PC-3 (cell line): ENCODE results near the gene LMAN2. TPM values are rescaled to one million over a fixed set of nuclear protein-coding genes. Genes with fewer than 3 reads are reported as not detected.
"Not testable (repeated sequence)": the region's sequence is repeated elsewhere in the genome, so short reads cannot be mapped to it uniquely, and the experiment has no call there.

ENCODE experiments used
- ATAC-seq: fragments of 200-7000 bp; cut with Tn5 transposase; 2 replicates; pipeline ENCODE4 v1.9.1; 2020; ENCODE audit warnings: mild to moderate bottlenecking, moderate library complexity
- BruUV-seq: library from RNA; stranded (reverse); fragments of 400-500 nt; replicated peaks from 2 replicates; lab custom pipeline; 2021; lab: Mats Ljungman, UMichigan
- CTCF ChIA-PET: fragments of 300-600 bp; sonication (Branson Sonifier 250); formaldehyde crosslinking; loops from one replicate; lab custom pipeline; 2022; ENCODE audit warnings: antibody characterized with exemption; lab: Charles Lee
- POLR2A ChIA-PET: fragments of 300-600 bp; sonication (Branson Sonifier 250); formaldehyde crosslinking; loops from one replicate; lab custom pipeline; 2022; ENCODE audit warnings: antibody characterized with exemption; ENCODE audit not compliant: unreplicated experiment; lab: Charles Lee
- DNase-seq: peaks from one replicate; pipeline ENCODE4 v3.0.0-alpha.2; 2015
- H2AFZ ChIP-seq: fragments of 300-600 bp; sonication (generic); 2 replicates; pipeline ENCODE4 v1.6.0; 2016; ENCODE audit warnings: antibody characterized with exemption, low read length
- H3F3A ChIP-seq: fragments of 300-600 bp; sonication (generic); one replicate; pipeline ENCODE4 v1.6.0; 2017; ENCODE audit warnings: antibody characterized with exemption, low read length, control low read depth, mild to moderate bottlenecking; ENCODE audit not compliant: unreplicated experiment
- H3K27ac ChIP-seq: fragments of 300-600 bp; sonication (generic); 2 replicates; pipeline ENCODE4 v1.5.1; 2016; ENCODE audit warnings: mild to moderate bottlenecking, low read length
- H3K27me3 ChIP-seq: fragments of 300-600 bp; sonication (generic); 2 replicates; pipeline ENCODE4 v1.6.1; 2016; ENCODE audit warnings: low read length, mixed read lengths
- H3K36me3 ChIP-seq: fragments of 300-600 bp; sonication (generic); 2 replicates; pipeline ENCODE4 v1.6.1; 2016; ENCODE audit warnings: low read depth, mixed run types, low read length, mixed read lengths
- H3K4me1 ChIP-seq: fragments of 300-600 bp; sonication (generic); 2 replicates; pipeline ENCODE4 v1.5.1; 2016; ENCODE audit warnings: low read length; ENCODE audit not compliant: insufficient read depth
- H3K4me2 ChIP-seq: fragments of 300-600 bp; sonication (generic); 2 replicates; pipeline ENCODE4 v1.6.0; 2016; ENCODE audit warnings: low read length
- H3K4me3 ChIP-seq: fragments of 300-600 bp; sonication (generic); 2 replicates; pipeline ENCODE4 v1.5.1; 2016; ENCODE audit warnings: mild to moderate bottlenecking, low read length, mixed read lengths
- H3K79me2 ChIP-seq: fragments of 300-600 bp; sonication (generic); 2 replicates; pipeline ENCODE4 v1.6.1; 2017; ENCODE audit warnings: low read length, mixed read lengths
- H3K9ac ChIP-seq: fragments of 300-600 bp; sonication (generic); 2 replicates; pipeline ENCODE4 v1.6.0; 2016; ENCODE audit warnings: mild to moderate bottlenecking, low read length
- H3K9me2 ChIP-seq: fragments of 300-600 bp; sonication (generic); replicated peaks from 2 replicates; pipeline ENCODE4 v1.6.1; 2016; ENCODE audit warnings: mixed run types, low read length, mixed read lengths
- H3K9me3 ChIP-seq: fragments of 300-600 bp; sonication (generic); 2 replicates; pipeline ENCODE4 v1.6.1; 2016; ENCODE audit warnings: low read length, mixed read lengths
- H4K20me1 ChIP-seq: fragments of 300-600 bp; sonication (generic); 2 replicates; pipeline ENCODE4 v1.6.1; 2016; ENCODE audit warnings: low read length, mixed read lengths
- EZH2 ChIP-seq: fragments of 300-600 bp; sonication (generic); IDR thresholded peaks from one replicate; pipeline ENCODE4 v1.6.1; 2017; ENCODE audit warnings: antibody characterized with exemption, mild to moderate bottlenecking, low read length; ENCODE audit not compliant: unreplicated experiment
- EZH2phosphoT487 ChIP-seq: fragments of 300-600 bp; sonication (generic); IDR thresholded peaks from 2 replicates; pipeline ENCODE4 v1.6.1; 2018; ENCODE audit warnings: mild to moderate bottlenecking, antibody characterized with exemption, low read length, borderline replicate concordance
- intact Hi-C: fragments of 100-400 bp; cut with micrococcal nuclease; formaldehyde crosslinking; loops from 2 replicates; pipeline ENCODE4 v1.9.0; 2023
- total RNA-seq: library from RNA; depleted of rRNA; stranded (reverse); fragments of >200 nt; gene quantifications from 2 replicates; pipeline ENCODE4 v1.2.3, GENCODE V29; 2014
- TF ChIP-seq, protein P1 (sequence below): fragments of 300-600 bp; sonication (generic); conservative IDR thresholded peaks from 2 replicates; pipeline ENCODE4 v1.5.1; 2017; ENCODE audit warnings: antibody characterized with exemption, low read depth, mild to moderate bottlenecking, low read length

Gene LMAN2
- total RNA-seq, 1 experiment from 2014 or later, result 310 TPM

DNA sequence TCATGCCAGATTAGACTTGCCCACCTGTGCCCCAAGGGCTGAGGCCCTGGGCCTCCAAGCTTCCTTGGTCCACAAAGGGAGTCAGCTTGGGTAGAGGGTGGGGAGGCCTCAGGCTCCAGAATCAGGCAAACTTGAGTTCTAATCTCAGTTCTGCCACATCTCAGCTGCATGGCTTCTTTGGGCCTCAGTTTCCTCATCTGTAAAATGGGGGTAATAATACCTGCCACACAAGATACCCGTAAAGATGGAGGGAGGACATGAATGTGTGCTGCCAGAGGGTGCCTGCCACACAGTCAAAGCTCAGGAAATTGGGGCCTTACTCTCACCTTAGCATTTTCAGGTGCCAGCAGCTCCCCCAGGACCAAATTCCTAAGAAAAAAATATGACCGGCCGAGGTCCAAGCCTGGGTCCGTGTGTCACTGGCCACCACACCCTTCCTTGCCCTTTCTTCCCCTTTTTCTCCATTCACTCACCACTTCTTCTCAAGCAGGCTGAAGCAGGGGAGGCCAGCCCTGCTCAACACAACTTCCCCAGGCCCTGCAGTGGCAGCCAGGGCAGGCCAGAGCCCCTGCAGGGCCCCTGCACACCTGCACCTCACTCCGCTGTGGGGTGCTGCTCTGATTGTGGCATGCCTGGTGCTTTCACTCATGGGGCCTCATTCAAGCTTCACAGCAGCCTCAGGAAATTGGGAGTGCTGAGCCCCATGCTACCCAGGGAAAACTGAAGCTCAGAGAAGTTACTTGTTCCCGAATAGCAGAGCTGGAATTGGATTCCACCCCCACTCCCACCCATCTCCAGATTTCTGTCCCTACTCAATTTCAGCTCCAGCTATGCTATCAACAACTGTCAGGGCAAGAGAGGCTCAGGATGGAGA is 10.2 kb upstream of the LMAN2 start:
- Histone ChIP-seq H3K79me2 (no peaks in the 10 kb centered on the region), H3K4me3 (no peak overlapping the region), H3K9ac (no peak overlapping the region), H3K4me2 (no peak overlapping the region), H3K9me2 (no peaks in the 10 kb centered on the region), H4K20me1 (no peaks in the 10 kb centered on the region), H3K27me3 (no peaks in the 10 kb centered on the region), H3K36me3 (no peaks in the 10 kb centered on the region), H3F3A (no peaks in the 10 kb centered on the region), H3K27ac (no peak overlapping the region), H2AFZ (no peak overlapping the region), H3K4me1 (peaks cover 27% of the 10 kb centered on the region), H3K9me3 (no peaks in the 10 kb centered on the region)
- ATAC-seq (no peak), DNase-seq (no peak)
- POLR2A ChIA-PET, result no interaction called here
- TF ChIP-seq, protein P1, sequence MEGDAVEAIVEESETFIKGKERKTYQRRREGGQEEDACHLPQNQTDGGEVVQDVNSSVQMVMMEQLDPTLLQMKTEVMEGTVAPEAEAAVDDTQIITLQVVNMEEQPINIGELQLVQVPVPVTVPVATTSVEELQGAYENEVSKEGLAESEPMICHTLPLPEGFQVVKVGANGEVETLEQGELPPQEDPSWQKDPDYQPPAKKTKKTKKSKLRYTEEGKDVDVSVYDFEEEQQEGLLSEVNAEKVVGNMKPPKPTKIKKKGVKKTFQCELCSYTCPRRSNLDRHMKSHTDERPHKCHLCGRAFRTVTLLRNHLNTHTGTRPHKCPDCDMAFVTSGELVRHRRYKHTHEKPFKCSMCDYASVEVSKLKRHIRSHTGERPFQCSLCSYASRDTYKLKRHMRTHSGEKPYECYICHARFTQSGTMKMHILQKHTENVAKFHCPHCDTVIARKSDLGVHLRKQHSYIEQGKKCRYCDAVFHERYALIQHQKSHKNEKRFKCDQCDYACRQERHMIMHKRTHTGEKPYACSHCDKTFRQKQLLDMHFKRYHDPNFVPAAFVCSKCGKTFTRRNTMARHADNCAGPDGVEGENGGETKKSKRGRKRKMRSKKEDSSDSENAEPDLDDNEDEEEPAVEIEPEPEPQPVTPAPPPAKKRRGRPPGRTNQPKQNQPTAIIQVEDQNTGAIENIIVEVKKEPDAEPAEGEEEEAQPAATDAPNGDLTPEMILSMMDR, result no peak
- TF ChIP-seq EZH2phosphoT487 (no peak), EZH2 (no peak)
- CTCF ChIA-PET, result no interaction called here
- BruUV-seq, result no TSS peak
- intact Hi-C loops, result no loop called here

DNA sequence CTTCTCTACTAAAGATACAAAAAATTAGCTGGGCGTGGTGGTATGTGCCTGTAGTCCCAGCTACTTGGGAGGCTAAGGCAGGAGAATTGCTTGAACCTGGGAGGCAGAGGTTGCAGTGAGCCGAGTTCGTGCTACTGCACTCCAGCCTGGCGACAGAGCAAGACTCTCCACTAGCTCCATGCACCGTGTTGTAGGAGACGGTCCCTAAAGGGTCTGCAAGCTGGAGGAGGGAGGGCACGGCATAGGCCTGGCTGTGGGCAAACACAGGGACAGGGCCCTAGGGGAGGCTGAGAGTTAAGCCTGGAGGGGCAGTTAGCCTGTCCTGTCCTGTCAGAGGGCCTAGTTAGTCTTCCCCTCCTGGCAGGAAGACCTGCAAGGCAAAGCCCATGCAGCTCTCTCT is 9.3 kb upstream of the LMAN2 start:
- DNase-seq, H3K36me3 ChIP-seq, H4K20me1 ChIP-seq, H2AFZ ChIP-seq, POLR2A ChIA-PET, H3K4me2 ChIP-seq, ATAC-seq, H3K27ac ChIP-seq, H3K27me3 ChIP-seq, H3K9me2 ChIP-seq, H3K9me3 ChIP-seq, BruUV-seq, H3K9ac ChIP-seq, H3F3A ChIP-seq, intact Hi-C loops, H3K79me2 ChIP-seq, H3K4me3 ChIP-seq: not testable (repeated sequence)
- H3K4me1 ChIP-seq, result peaks cover 27% of the 10 kb centered on the region
- CTCF ChIA-PET, result interaction anchor here (0.8 kb wide), 1 partner anchor 10 kb away, joined by 4 read pairs; no protein-coding TSS in a partner anchor

DNA sequence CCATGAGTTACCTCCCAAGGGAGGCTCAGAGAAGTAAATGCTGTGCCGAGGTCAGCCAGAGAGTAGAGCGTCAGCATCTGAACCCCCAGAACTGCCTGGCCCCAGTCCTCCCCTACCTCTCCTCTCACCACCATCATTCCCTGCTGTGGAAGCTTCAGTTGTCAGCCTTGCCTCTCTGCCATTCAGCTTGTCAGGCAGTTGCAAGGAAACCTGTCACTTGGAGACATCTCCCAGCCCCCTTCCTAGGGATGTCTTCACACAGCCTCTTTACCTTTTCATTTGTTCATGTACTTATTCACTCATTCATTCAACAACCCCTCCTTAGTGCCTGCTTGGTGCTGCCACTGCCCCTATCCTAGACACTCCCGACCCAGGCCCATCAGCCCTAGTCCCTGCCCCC is 8.4 kb upstream of the LMAN2 start:
- no peak overlapping the region for H3K4me3 ChIP-seq
- H4K20me1 ChIP-seq, result no peaks in the 10 kb centered on the region
- BruUV-seq, result no TSS peak
- H3K27ac ChIP-seq, result no peak overlapping the region
- no peaks in the 10 kb centered on the region for H3F3A ChIP-seq
- no peak overlapping the region for H3K4me2 ChIP-seq
- H3K36me3 ChIP-seq, result no peaks in the 10 kb centered on the region
- ATAC-seq (no peak), DNase-seq (no peak)
- TF ChIP-seq, protein P1, result no peak
- TF ChIP-seq EZH2 (no peak), EZH2phosphoT487 (no peak)
- intact Hi-C loops, result no loop called here
- no peaks in the 10 kb centered on the region for H3K9me2 ChIP-seq
- H3K79me2 ChIP-seq, result no peaks in the 10 kb centered on the region
- H3K4me1 ChIP-seq, result peaks cover 27% of the 10 kb centered on the region
- H3K9me3 ChIP-seq, result no peaks in the 10 kb centered on the region
- ChIA-PET CTCF (no interaction called here), POLR2A (no interaction called here)
- no peak overlapping the region for H2AFZ ChIP-seq
- no peaks in the 10 kb centered on the region for H3K27me3 ChIP-seq
- H3K9ac ChIP-seq, result no peak overlapping the region
